Gastroesophageal sphincter (tissue), 2 donors: Measurements from ENCODE around the gene ADGRF3.

Source experiments
- POLR2A ChIP-seq, 2 donors: fragments of 450-650 bp; IDR thresholded peaks; one replicate each; pipeline ENCODE4 v1.6.1; 2017; ENCODE audit warnings: antibody characterized with exemption in 2 of 2, mild to moderate bottlenecking in 2 of 2, moderate library complexity in 1 of 2
- POLR2AphosphoS5 ChIP-seq: sonication (generic); formaldehyde crosslinking; IDR thresholded peaks from one replicate; pipeline ENCODE4 v1.6.1; 2017; ENCODE audit warnings: antibody characterized with exemption

- no peak for TF ChIP-seq POLR2AphosphoS5
- TF ChIP-seq POLR2A (IDR thresholded peaks at IDR 0.05): no peak
These were observed 36.0 kb upstream of the ADGRF3 start for GRCh38 chr2:26382564-26382963.
